NCI-H2029 (cell line): Measurements from ENCODE around the gene SPP2.
A peak's percentile ranks its signal among the peaks of the same experiment; 100 is the strongest.

ENCODE experiments used
- DNase-seq: peaks from one replicate; lab custom pipeline; 2025; lab: John Stamatoyannopoulos, UW

Gene SPP2

GRCh38 chr2:234092344-234092743, 41.8 kb downstream of the SPP2 start:
- DNase-seq: no peak

- DNase-seq: no peak
Measured at GRCh38 chr2:234095301-234095700, 44.8 kb downstream of the SPP2 start.

GRCh38 chr2:234096164-234096563, 45.7 kb downstream of the SPP2 start:
- no peak for DNase-seq

GRCh38 chr2:234098681-234099080, 48.2 kb downstream of the SPP2 start:
- peak; percentile 33 for DNase-seq

- no peak for DNase-seq
Measured at GRCh38 chr2:234099266-234099665, 48.8 kb downstream of the SPP2 start.

GRCh38 chr2:234100686-234101085, 50.2 kb downstream of the SPP2 start:
- DNase-seq: no peak

GRCh38 chr2:234102112-234102511, 51.6 kb downstream of the SPP2 start:
- DNase-seq: no peak

GRCh38 chr2:234107861-234108260, 57.4 kb downstream of the SPP2 start:
- no peak for DNase-seq

- DNase-seq: no peak
Measured at GRCh38 chr2:234109321-234109720, 58.8 kb downstream of the SPP2 start.

GRCh38 chr2:234110219-234110618, 59.7 kb downstream of the SPP2 start:
- no peak for DNase-seq

- DNase-seq: no peak
Measured at GRCh38 chr2:234111523-234111922, 61.0 kb downstream of the SPP2 start.

GRCh38 chr2:234116010-234116409, 65.5 kb downstream of the SPP2 start:
- no peak for DNase-seq

GRCh38 chr2:234121999-234122398, 71.5 kb downstream of the SPP2 start:
- no peak for DNase-seq

GRCh38 chr2:234125451-234126145, 75.1 kb downstream of the SPP2 start:
- no peak for DNase-seq

- DNase-seq: no peak
Measured at GRCh38 chr2:234126146-234126470, 75.6 kb downstream of the SPP2 start.
